ENCODE results near the gene SPATC1L.
"Not testable (repeated sequence)": the region's sequence is repeated elsewhere in the genome, so short reads cannot be mapped to it uniquely, and the experiment has no call there.

Gene SPATC1L

DNA sequence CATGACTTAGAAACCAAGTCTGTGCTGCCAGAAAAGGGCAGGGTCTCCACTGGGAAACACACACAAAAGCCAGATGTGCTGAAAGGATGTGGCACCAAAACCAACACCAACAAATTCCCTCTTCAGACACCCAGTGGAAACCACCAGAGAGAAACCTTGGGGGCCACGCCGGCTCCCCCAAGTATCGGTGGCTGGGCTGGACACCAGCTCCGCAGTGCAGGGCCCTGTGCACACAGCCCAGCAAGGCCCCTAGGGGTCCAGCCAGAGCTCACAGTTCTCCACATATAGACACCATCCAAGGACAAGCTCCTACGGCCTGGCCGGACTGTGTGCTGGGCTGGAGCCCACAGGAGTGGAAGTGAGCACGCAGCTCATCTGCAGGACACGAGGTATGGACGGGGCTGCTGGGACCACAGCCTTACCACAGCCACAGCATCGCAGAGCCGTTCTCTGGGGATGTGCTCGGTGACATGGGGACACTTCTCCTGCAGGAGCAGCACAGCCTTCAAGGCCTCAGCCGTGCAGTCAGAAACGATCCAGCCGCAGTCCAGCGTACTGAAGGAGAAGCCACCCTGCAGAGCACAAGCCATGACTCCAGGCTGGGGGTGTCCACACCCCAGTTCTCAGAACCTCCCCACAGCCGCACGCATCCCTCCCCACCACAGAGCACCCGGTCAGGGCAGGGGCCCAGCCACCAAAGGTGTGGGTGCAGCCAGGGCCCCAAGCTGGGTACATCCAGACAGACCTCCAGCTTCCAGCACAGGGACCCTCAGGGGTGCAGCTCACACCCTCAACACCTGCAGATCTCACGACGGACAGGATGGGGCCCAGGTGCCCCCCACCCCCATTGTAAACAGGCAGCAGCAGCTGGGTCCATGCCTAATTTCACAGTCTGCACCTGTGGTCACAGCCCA, 23.0 kb upstream of the SPATC1L start:
- TF ChIP-seq, protein P1, sequence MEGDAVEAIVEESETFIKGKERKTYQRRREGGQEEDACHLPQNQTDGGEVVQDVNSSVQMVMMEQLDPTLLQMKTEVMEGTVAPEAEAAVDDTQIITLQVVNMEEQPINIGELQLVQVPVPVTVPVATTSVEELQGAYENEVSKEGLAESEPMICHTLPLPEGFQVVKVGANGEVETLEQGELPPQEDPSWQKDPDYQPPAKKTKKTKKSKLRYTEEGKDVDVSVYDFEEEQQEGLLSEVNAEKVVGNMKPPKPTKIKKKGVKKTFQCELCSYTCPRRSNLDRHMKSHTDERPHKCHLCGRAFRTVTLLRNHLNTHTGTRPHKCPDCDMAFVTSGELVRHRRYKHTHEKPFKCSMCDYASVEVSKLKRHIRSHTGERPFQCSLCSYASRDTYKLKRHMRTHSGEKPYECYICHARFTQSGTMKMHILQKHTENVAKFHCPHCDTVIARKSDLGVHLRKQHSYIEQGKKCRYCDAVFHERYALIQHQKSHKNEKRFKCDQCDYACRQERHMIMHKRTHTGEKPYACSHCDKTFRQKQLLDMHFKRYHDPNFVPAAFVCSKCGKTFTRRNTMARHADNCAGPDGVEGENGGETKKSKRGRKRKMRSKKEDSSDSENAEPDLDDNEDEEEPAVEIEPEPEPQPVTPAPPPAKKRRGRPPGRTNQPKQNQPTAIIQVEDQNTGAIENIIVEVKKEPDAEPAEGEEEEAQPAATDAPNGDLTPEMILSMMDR (IDR thresholded peaks at IDR 0.05; ENCODE audit: control extremely low read depth, extremely low read depth, low read depth, missing control alignments): no peak
- ChIA-PET POLR2A (no interaction called here), CTCF (interaction anchor here (1.2 to 1.5 kb wide), 2 partner anchors 10 kb away, joined by 3 read pairs; no protein-coding TSS in a partner anchor)
- DNase-seq (ENCODE audit: extremely low spot score): no peak

DNA sequence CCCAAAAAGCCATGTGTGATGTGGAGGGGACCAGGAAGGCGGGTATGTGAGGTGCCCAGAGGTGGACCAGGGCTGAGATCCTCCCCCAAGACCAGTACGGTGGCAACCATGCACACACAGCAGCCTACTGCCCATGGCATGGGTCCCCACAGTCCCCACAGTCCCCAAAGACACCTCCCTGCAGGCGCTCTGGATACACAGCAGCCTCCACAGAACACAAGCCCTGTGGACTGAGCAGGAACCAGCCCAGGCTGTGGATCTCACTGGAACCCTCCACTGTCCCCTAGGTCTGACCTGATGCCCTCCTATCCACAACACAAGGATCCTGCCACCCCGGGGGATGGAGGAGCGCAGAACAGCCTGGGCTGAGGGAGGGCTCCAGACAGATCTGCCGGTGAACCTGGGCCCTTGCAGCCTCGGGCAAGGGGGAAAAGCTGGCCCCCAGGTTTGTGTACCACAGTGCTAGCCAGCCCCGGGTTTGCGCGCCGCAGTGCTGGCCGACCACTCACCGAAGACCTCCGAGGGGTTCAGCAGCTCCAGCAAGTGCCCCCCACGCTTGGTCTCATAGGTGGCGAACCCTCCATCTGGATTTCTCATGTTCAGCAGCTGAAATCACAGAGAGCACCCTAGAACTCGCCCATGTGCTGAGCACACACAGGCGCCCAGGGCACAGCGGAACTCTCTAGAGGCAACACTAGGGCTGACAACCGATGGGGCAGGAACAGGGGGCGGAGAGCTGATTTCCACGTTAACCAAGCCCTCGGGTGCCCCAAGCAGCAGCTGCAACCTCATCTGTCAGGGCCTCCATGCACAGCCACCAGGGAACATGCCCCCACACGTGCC, 22.1 kb upstream of the SPATC1L start:
- TF ChIP-seq, protein P1 (IDR thresholded peaks at IDR 0.05; ENCODE audit: control extremely low read depth, extremely low read depth, low read depth, missing control alignments): no peak
- CTCF ChIA-PET: interaction anchor here (1.5 kb wide), 1 partner anchor 10 kb away, joined by 3 read pairs; no protein-coding TSS in a partner anchor
- POLR2A ChIA-PET: no interaction called here
- no peak for DNase-seq (ENCODE audit: extremely low spot score)

DNA sequence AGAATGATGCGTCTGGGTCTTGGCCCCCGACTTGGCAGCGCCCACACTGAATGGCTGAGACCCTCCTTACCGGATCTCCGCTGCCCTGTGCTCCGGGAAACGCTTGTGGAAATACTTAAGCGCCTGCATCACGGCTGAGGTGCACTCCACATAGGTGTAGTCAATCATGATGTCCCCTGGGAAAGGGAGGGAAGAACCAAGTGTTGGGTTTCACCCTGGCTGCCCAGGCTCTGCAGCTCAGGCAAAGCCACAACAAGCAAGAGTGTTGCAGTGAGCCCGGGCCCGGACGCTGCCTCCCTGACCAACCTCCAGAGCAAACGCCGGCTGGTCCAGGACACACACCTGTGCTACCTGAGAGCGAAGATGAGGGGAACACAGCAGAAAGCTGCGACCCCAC, 21.5 kb upstream of the SPATC1L start:
- TF ChIP-seq, protein P1 (IDR thresholded peaks at IDR 0.05; ENCODE audit: control extremely low read depth, extremely low read depth, low read depth, missing control alignments): no peak
- ChIA-PET POLR2A (no interaction called here), CTCF (no interaction called here)
- DNase-seq (ENCODE audit: extremely low spot score): no peak

DNA sequence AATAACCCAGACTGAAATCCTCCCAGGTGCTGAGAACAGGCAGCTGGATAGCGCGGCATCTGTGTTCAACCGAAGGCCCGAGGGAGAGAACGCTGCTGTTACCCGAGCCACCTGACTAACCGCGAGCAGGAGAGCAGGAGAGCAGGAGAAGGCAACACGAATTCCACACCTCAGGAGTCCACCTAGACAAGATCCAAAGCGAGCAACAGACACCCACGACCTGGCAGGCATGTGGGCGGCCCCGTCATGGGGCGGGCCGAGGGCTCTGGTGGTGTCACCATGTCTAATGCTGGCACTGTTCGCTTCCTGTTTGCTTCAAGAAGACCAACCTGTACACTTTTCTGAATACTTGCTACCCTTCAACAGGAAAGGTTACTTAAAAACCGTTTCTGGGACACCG, 20.9 kb upstream of the SPATC1L start:
- DNase-seq (ENCODE audit: extremely low spot score): no peak
- CTCF ChIA-PET: no interaction called here
- TF ChIP-seq, protein P1 (IDR thresholded peaks at IDR 0.05; ENCODE audit: control extremely low read depth, extremely low read depth, low read depth, missing control alignments): no peak
- POLR2A ChIA-PET: no interaction called here

DNA sequence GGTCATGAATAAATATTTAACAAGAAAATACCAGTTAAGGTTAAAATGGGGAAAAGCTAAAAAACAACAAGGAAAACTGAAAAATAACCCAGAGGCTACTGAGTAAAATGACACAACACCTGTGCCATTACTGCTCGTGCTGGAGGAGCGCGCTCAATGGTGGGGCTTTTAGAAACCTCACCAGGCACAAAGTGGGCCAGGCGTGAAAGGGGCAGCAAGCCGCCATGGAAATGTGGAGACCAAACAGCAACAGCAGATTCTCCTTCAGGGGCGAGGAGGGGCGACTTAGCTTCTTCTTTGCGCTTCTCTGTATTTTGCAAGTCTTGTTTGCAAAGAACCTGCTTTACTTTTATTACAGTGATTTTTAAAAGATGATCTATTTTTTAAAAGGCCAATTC, 18.9 kb upstream of the SPATC1L start:
- no peak for DNase-seq (ENCODE audit: extremely low spot score)
- TF ChIP-seq, protein P1 (IDR thresholded peaks at IDR 0.05; ENCODE audit: control extremely low read depth, extremely low read depth, low read depth, missing control alignments): no peak
- POLR2A ChIA-PET: no interaction called here
- CTCF ChIA-PET: no interaction called here

DNA sequence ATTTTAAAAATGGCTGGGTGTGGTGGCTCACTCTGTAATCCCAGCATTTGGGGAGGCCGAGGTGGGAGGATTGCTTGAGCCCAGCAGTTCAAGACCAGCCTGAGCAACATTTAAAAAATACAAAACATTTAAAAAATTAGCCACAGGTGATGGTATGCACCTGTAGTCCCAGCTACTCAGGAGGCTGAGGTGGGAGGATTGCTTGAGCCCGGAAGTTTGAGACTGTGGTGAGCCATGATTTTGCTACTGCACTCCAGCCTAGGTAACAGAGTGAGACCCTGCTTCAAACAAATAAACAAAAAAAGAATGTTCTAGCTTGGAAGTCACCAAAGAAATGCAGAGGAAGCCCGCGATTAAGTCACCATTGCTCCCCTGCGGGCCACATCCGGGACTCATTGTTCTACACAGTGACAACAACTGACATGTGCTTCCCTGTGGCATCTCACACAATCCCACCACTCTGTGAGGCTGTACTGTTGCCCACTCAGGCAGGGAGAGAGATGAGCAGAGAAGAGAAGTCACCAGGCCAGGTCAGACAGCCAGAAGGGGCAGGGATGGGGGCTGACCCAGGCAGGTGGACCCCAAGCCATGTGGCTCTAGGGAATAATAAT, 18.4 kb upstream of the SPATC1L start:
- no peak for DNase-seq (ENCODE audit: extremely low spot score)
- ChIA-PET CTCF (no interaction called here), POLR2A (no interaction called here)
- TF ChIP-seq, protein P1 (IDR thresholded peaks at IDR 0.05; ENCODE audit: control extremely low read depth, extremely low read depth, low read depth, missing control alignments): no peak

DNA sequence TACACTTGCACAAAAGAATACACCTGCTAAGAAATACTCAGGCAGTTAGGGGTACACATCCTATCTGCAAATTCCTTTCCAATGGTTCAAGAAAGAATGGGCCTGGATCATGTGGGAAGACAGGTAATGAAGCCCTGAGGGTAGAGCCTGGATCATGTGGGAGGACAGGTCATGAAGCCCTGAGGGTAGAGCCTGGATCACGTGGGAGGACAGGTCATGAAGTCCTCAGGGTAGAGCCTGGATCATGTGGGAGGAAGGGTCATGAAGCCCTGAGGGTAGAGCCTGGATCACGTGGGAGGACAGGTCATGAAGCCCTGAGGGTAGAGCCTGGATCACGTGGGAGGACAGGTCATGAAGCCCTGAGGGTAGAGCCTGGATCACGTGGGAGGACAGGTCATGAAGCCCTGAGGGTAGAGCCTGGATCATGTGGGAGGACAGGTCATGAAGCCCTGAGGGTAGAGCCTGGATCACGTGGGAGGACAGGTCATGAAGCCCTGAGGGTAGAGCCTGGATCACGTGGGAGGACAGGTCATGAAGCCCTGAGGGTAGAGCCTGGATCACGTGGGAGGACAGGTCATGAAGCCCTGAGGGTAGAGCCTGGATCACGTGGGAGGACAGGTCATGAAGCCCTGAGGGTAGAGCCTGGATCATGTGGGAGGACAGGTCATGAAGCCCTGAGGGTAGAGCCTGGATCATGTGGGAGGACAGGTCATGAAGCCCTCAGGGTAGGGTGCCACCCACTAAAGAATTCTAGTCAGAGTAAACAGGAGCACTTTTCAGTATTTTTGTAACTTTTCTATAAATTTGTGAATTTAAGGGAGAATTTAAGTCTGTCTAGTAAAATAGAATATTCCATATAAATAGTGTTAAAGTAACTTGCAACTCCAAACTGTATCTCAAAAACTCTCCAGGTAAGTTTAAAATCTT, 16.9 kb upstream of the SPATC1L start:
- DNase-seq (ENCODE audit: extremely low spot score); POLR2A ChIA-PET: not testable (repeated sequence)
- CTCF ChIA-PET: interaction anchor here (1.2 kb wide), 1 partner anchor 14 kb away, joined by 3 read pairs; no protein-coding TSS in a partner anchor
